ENCODE data around the gene OR1I1.
"Not testable (repeated sequence)": the region's sequence is repeated elsewhere in the genome, so short reads cannot be mapped to it uniquely, and the experiment has no call there.

The OR1I1 gene, protein sequence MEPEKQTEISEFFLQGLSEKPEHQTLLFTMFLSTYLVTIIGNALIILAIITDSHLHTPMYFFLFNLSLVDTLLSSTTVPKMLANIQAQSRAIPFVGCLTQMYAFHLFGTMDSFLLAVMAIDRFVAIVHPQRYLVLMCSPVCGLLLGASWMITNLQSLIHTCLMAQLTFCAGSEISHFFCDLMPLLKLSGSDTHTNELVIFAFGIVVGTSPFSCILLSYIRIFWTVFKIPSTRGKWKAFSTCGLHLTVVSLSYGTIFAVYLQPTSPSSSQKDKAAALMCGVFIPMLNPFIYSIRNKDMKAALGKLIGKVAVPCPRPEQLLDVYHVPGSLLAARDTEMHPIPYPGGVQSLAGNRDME

GRCh38 chr19:15081911-15082310 lies at the start of gene OR1I1:
Gene OR1I1 (plus strand): TSS chr19:15082211. CDS start chr19:15087066, 4,855 bp downstream.
- H3K9ac ChIP-seq (ENCODE audit: low read depth, low read length) = no peak within 1 kb of the TSS
- no peaks in the 10 kb centered on the region for H3K4me1 ChIP-seq (ENCODE audit: insufficient read depth, low read length)
- no peaks in the 10 kb centered on the region for H3K9me3 ChIP-seq (ENCODE audit: control insufficient read depth, insufficient read depth, low read length)
- H3K36me3 ChIP-seq (ENCODE audit: insufficient read depth, low read length) = no peaks in the 10 kb centered on the region

- no peak overlapping the region for H3K9ac ChIP-seq (ENCODE audit: low read depth, low read length)
- no peaks in the 10 kb centered on the region for H3K36me3 ChIP-seq (ENCODE audit: insufficient read depth, low read length)
- H3K4me1 ChIP-seq (ENCODE audit: insufficient read depth, low read length) = no peaks in the 10 kb centered on the region
- H3K9me3 ChIP-seq (ENCODE audit: control insufficient read depth, insufficient read depth, low read length) = no peaks in the 10 kb centered on the region
These were observed 46.2 kb upstream of the OR1I1 start for GRCh38 chr19:15035795-15036311.

- Histone ChIP-seq H3K36me3 (ENCODE audit: insufficient read depth, low read length) (no peaks in the 10 kb centered on the region), H3K9ac (ENCODE audit: low read depth, low read length) (no peak overlapping the region), H3K4me1 (ENCODE audit: insufficient read depth, low read length) (no peaks in the 10 kb centered on the region), H3K9me3 (ENCODE audit: control insufficient read depth, insufficient read depth, low read length) (no peaks in the 10 kb centered on the region)
These were observed 44.4 kb upstream of the OR1I1 start for GRCh38 chr19:15037586-15037985.

DNA sequence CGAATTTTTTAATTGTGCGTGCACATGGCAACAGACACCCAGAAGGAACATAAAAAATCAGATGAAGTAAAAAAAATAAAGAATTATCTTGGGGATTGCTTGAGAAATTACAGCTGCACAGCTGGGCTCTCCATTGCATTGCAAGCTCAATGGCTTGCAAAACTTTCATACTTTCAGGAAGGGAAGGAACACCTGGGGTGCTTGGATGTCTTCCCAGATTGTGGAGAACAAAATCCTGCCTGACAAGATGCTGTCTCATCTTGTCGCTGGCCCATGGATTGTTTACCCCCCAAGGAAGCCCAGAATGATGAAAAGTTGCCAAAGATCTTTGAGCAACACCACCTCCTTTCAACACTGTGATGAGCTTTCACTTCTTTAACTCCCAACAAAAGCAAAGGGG lies 43.7 kb upstream of the OR1I1 start:
- no peaks in the 10 kb centered on the region for H3K9me3 ChIP-seq (ENCODE audit: control insufficient read depth, insufficient read depth, low read length)
- no peaks in the 10 kb centered on the region for H3K4me1 ChIP-seq (ENCODE audit: insufficient read depth, low read length)
- H3K9ac ChIP-seq (ENCODE audit: low read depth, low read length) = no peak overlapping the region
- H3K36me3 ChIP-seq (ENCODE audit: insufficient read depth, low read length) = no peaks in the 10 kb centered on the region

DNA sequence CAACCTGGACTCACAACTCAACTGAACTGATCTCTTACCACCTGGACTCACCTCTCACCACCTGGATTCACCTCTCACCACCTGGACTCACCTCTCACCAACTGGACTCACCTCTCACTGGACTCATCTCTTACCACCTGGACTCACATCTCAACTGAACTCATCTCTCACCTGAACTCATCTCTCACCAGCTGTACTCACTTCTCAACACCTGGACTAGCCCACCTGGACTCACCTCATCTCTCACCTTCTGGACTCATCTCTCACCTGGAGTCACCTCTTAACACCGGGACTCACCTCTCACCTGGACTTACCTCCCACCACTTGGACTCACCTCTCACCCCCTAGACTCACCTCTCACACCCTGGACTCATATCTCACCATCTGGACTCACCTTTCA lies 40.0 kb upstream of the OR1I1 start:
- Histone ChIP-seq H3K9ac (ENCODE audit: low read depth, low read length) (no peak overlapping the region), H3K36me3 (ENCODE audit: insufficient read depth, low read length) (no peaks in the 10 kb centered on the region), H3K9me3 (ENCODE audit: control insufficient read depth, insufficient read depth, low read length) (no peaks in the 10 kb centered on the region), H3K4me1 (ENCODE audit: insufficient read depth, low read length) (no peaks in the 10 kb centered on the region)

- Histone ChIP-seq H3K9me3 (ENCODE audit: control insufficient read depth, insufficient read depth, low read length) (no peaks in the 10 kb centered on the region), H3K36me3 (ENCODE audit: insufficient read depth, low read length) (no peaks in the 10 kb centered on the region), H3K9ac (ENCODE audit: low read depth, low read length) (no peak overlapping the region), H3K4me1 (ENCODE audit: insufficient read depth, low read length) (no peaks in the 10 kb centered on the region)
These were observed 39.2 kb upstream of the OR1I1 start for GRCh38 chr19:15042826-15043225.

DNA sequence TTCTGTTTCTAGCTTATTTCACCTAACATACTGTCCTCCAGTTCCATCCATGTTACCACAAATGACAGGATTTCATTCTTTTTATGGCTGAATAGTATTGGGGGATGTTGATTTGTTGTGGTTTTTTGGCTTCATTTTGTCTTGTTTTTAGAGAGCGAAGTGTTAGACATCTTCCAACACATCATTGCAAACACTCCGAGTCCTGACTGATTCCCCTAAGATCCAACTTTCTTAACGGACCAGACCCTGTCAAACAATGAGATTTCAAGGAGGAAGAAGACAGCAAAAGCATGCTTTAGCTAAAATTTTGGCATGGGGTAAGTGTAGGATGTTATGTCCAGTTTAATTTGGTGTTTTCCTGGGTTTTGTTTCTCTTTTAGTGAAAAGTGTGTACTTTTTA lies 36.5 kb upstream of the OR1I1 start:
- Histone ChIP-seq H3K9me3 (ENCODE audit: control insufficient read depth, insufficient read depth, low read length) (no peaks in the 10 kb centered on the region), H3K9ac (ENCODE audit: low read depth, low read length) (no peak overlapping the region), H3K36me3 (ENCODE audit: insufficient read depth, low read length) (no peaks in the 10 kb centered on the region), H3K4me1 (ENCODE audit: insufficient read depth, low read length) (no peaks in the 10 kb centered on the region)

- Histone ChIP-seq H3K9me3 (ENCODE audit: control insufficient read depth, insufficient read depth, low read length) (no peaks in the 10 kb centered on the region), H3K9ac (ENCODE audit: low read depth, low read length) (no peak overlapping the region), H3K36me3 (ENCODE audit: insufficient read depth, low read length) (no peaks in the 10 kb centered on the region), H3K4me1 (ENCODE audit: insufficient read depth, low read length) (no peaks in the 10 kb centered on the region)
These were observed 34.3 kb upstream of the OR1I1 start for GRCh38 chr19:15047680-15048079.

GRCh38 chr19:15048128-15048527 lies 33.9 kb upstream of the OR1I1 start:
- no peaks in the 10 kb centered on the region for H3K36me3 ChIP-seq (ENCODE audit: insufficient read depth, low read length)
- H3K9ac ChIP-seq (ENCODE audit: low read depth, low read length) = no peak overlapping the region
- H3K9me3 ChIP-seq (ENCODE audit: control insufficient read depth, insufficient read depth, low read length) = no peaks in the 10 kb centered on the region
- H3K4me1 ChIP-seq (ENCODE audit: insufficient read depth, low read length) = no peaks in the 10 kb centered on the region

- no peaks in the 10 kb centered on the region for H3K9me3 ChIP-seq (ENCODE audit: control insufficient read depth, insufficient read depth, low read length)
- no peaks in the 10 kb centered on the region for H3K4me1 ChIP-seq (ENCODE audit: insufficient read depth, low read length)
- no peak within 1 kb of the TSS for H3K9ac ChIP-seq (ENCODE audit: low read depth, low read length)
- H3K36me3 ChIP-seq (ENCODE audit: insufficient read depth, low read length) = no peaks in the 10 kb centered on the region
These were observed 33.0 kb upstream of the OR1I1 start, which contains the start of gene CASP14 for GRCh38 chr19:15048885-15049541. Gene CASP14 (plus strand): TSS chr19:15049480. CDS start chr19:15052252, 2,772 bp downstream.

- no peaks in the 10 kb centered on the region for H3K4me1 ChIP-seq (ENCODE audit: insufficient read depth, low read length)
- no peaks in the 10 kb centered on the region for H3K9me3 ChIP-seq (ENCODE audit: control insufficient read depth, insufficient read depth, low read length)
These were observed 31.4 kb upstream of the OR1I1 start for GRCh38 chr19:15050639-15051038.

GRCh38 chr19:15062036-15062435 lies 20.0 kb upstream of the OR1I1 start:
- H3K9ac ChIP-seq (ENCODE audit: low read depth, low read length) = no peak overlapping the region
- H3K9me3 ChIP-seq (ENCODE audit: control insufficient read depth, insufficient read depth, low read length) = peaks cover 3% of the 10 kb centered on the region; the same call in 1 of the 2 replicates
- H3K36me3 ChIP-seq (ENCODE audit: insufficient read depth, low read length) = no peaks in the 10 kb centered on the region
- H3K4me1 ChIP-seq (ENCODE audit: insufficient read depth, low read length) = no peaks in the 10 kb centered on the region

More at GRCh38 chr19:15050639-15051038, 31.4 kb upstream of the OR1I1 start:
- no peak overlapping the region for H3K9ac ChIP-seq (ENCODE audit: low read depth, low read length)
- no peaks in the 10 kb centered on the region for H3K36me3 ChIP-seq (ENCODE audit: insufficient read depth, low read length)

DNA sequence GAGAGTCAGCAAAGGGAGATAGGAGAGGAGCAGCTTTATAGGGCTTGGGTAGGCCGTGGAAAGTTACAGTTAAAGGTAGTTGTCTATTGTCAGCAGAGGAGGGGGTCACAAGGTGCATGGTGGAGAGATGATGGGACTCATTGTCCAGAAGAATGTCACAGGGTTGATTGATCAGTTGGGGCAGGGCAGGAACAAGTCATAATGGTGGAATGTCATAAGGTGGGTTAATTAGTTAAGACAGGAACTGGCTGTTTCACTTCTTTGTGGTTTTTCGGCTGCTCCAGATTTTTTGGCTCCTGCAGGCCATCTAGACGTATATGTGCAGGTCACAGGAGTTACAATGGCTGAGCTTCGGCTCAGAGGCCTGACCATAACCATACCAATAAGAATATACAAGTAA lies 11.6 kb upstream of the OR1I1 start:
- not testable (repeated sequence) for H3K36me3 ChIP-seq (ENCODE audit: insufficient read depth, low read length); H3K9me3 ChIP-seq (ENCODE audit: control insufficient read depth, insufficient read depth, low read length); H3K4me1 ChIP-seq (ENCODE audit: insufficient read depth, low read length); H3K9ac ChIP-seq (ENCODE audit: low read depth, low read length)

- Histone ChIP-seq H3K9me3 (ENCODE audit: control insufficient read depth, insufficient read depth, low read length) (no peaks in the 10 kb centered on the region), H3K9ac (ENCODE audit: low read depth, low read length) (no peak overlapping the region), H3K4me1 (ENCODE audit: insufficient read depth, low read length) (no peaks in the 10 kb centered on the region), H3K36me3 (ENCODE audit: insufficient read depth, low read length) (no peaks in the 10 kb centered on the region)
These were observed 8.9 kb upstream of the OR1I1 start for GRCh38 chr19:15072930-15073647.
